Thyroid gland (tissue), 4 donors: ENCODE results near the gene TNFAIP8L3. TPM values are rescaled to one million over a fixed set of nuclear protein-coding genes. Genes with fewer than 3 reads are reported as not detected.

Source experiments
- DNase-seq, 2 donors: peaks; one replicate each; pipeline ENCODE4 v3.0.0-alpha.2; 2019
- H3K27ac ChIP-seq, 3 donors: fragments of 200-600 bp; sonication (generic); 1 replicate in 2 of 3; 2 replicates in 1 of 3; pipeline ENCODE4 v1.5.1; 2016 to 2019; ENCODE audit warnings: mild to moderate bottlenecking in 1 of 3, moderate library complexity in 1 of 3
- H3K27me3 ChIP-seq: fragments of 200-600 bp; sonication (generic); one replicate; pipeline ENCODE4 v1.5.1; 2019
- H3K36me3 ChIP-seq, 2 donors: fragments of 200-600 bp; sonication (generic); one replicate each; pipeline ENCODE4 v1.5.1; 2016 to 2019
- H3K4me1 ChIP-seq, 2 donors: fragments of 200-600 bp; sonication (generic); one replicate each; pipeline ENCODE4 v1.5.1; 2017 to 2019
- H3K4me3 ChIP-seq, 3 donors: fragments of 200-600 bp; sonication (generic); replicated peaks in 1 of 3; 1 replicate in 2 of 3; 2 replicates in 1 of 3; pipeline ENCODE4 v1.5.1; 2016; ENCODE audit warnings: mild to moderate bottlenecking in 1 of 3
- H3K9me3 ChIP-seq: fragments of 200-600 bp; sonication (generic); one replicate; pipeline ENCODE4 v1.5.1; 2017
- CTCF ChIP-seq, 6 experiments: fragments of 200-600 bp in 3 of 6; fragments of 450-650 bp in 3 of 6; sonication (generic) in 3 of 6; IDR thresholded peaks; one replicate each; pipeline ENCODE4 v1.5.1; 2016 to 2019; ENCODE audit warnings: antibody characterized with exemption in 6 of 6, mild to moderate bottlenecking in 2 of 6, inconsistent platforms in 1 of 6, moderate library complexity in 1 of 6
- POLR2A ChIP-seq, 2 donors: fragments of 450-650 bp; IDR thresholded peaks; one replicate each; pipeline ENCODE4 v1.6.1; 2017; ENCODE audit warnings: antibody characterized with exemption in 2 of 2, mild to moderate bottlenecking in 2 of 2, moderate library complexity in 1 of 2
- WGBS, 2 donors: methylation state at CpG; one replicate each; pipeline ENCODE4 v1.1.5; 2017; 5-methylcytosine and 5-hydroxymethylcytosine counted together
- intact Hi-C: fragments of 100-400 bp; cut with DNase I; formaldehyde crosslinking; loops from one replicate; pipeline ENCODE4 v1.15.1; 2023
- total RNA-seq, 4 donors: library from RNA; depleted of rRNA; stranded (reverse); fragments of >200 nt; gene quantifications; one replicate each; pipeline ENCODE4 v1.2.3, GENCODE V29; 2016

Gene TNFAIP8L3
- total RNA-seq, 4 donors from 2014 or later, result 3.1 to 20.7 (median 7.6) TPM

GRCh38 chr15:51085764-51086163, 8.9 kb downstream of the TNFAIP8L3 start:
- DNase-seq, result no peak
- 98% methylated on average over 1 of the region's 1 CpG for WGBS, 2 donors
- no peak for TF ChIP-seq CTCF (IDR thresholded peaks at IDR 0.05)
- TF ChIP-seq POLR2A (IDR thresholded peaks at IDR 0.05), result no peak
- Histone ChIP-seq H3K27ac (no peak overlapping the region), H3K4me1 (no peaks in the 10 kb centered on the region), H3K9me3 (no peaks in the 10 kb centered on the region), H3K4me3 (no peak overlapping the region), H3K27me3 (no peaks in the 10 kb centered on the region), H3K36me3 (no peaks in the 10 kb centered on the region)
- intact Hi-C loops, result no loop called here

DNA sequence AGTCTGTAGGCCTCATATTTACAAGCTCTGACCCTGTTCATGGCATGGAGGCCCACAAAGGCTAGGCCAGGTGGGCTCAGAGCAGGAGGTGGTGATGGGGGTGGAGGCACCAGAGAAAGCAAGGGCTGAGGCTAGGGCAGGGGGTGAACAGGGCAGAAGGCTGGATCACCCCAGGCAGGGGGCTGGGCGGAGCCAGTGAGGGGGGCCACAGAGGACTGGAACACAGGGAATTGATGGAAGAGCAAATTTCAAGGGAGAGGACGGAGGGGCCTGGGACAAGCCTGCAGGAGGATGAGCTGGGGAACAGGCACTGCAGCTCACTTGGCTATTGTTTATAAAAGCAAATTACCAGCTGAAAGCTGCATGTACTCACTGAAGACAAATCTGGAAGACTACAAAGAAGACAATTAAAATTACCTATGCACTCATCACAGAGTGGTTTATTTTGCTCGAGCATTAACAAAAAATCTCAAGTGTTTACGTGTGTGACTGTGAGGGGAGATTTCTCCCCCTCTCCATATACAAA, 11.0 kb downstream of the TNFAIP8L3 start:
- H3K36me3 ChIP-seq, result no peaks in the 10 kb centered on the region
- intact Hi-C loops, result no loop called here
- H3K9me3 ChIP-seq, result no peaks in the 10 kb centered on the region
- no peaks in the 10 kb centered on the region for H3K4me1 ChIP-seq
- DNase-seq, result no peak
- TF ChIP-seq POLR2A (IDR thresholded peaks at IDR 0.05) (no peak), CTCF (IDR thresholded peaks at IDR 0.05) (no peak)
- no peak overlapping the region for H3K4me3 ChIP-seq
- H3K27ac ChIP-seq, result no peak overlapping the region
- H3K27me3 ChIP-seq, result no peaks in the 10 kb centered on the region
- 87 to 89% methylated on average over 4 of the region's 4 CpGs for WGBS, 2 donors

DNA sequence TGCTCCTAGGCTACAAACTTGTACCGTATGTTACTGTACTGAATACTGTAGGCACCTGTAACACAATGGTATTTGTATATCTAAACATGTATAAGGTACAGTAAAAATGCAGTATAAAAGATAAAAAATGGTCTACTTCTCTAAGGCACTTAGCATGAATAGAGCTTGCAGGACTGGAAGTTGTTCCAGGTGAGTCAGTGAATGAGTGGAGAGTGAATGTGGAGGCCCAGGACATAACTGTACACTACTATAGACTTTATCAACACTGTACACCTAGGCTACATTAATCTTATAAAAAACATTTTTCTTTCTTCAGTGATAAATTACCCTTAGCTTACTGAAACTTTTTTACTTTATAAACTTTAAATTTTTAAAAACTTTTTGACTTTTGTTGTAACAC, 12.5 kb downstream of the TNFAIP8L3 start:
- no peaks in the 10 kb centered on the region for H3K4me1 ChIP-seq
- DNase-seq, result no peak
- intact Hi-C loops, result no loop called here
- H3K9me3 ChIP-seq, result no peaks in the 10 kb centered on the region
- H3K36me3 ChIP-seq, result no peaks in the 10 kb centered on the region
- 100% methylated on average over 1 of the region's 1 CpG for WGBS, 2 donors
- H3K4me3 ChIP-seq, result no peak overlapping the region
- no peak for TF ChIP-seq CTCF (IDR thresholded peaks at IDR 0.05)
- no peak for TF ChIP-seq POLR2A (IDR thresholded peaks at IDR 0.05)
- no peak overlapping the region for H3K27ac ChIP-seq
- H3K27me3 ChIP-seq, result no peaks in the 10 kb centered on the region

DNA sequence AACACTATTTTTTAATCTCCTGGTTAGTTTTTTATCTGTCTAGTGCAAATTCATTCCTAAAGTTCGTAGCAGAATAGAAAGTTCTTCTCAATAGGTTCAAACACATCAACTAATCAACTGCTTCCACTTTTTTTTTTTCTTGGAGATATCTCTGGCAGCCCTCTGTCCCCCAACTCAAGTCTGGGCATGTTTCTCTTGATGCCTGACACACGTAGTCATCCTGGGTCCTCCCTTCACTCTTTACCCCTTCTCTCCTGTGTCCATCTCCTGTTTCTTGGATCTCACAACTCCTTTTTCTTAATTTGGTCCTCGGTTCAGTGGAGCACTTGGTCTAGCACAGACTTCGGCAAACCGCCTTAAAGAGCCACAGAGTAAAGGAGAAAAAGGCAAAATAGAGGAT, 14.4 kb downstream of the TNFAIP8L3 start:
- intact Hi-C loops, result no loop called here
- H3K4me3 ChIP-seq, result no peak overlapping the region
- WGBS, 2 donors, result 88 to 92% methylated on average over 5 of the region's 5 CpGs
- no peak overlapping the region for H3K27ac ChIP-seq
- DNase-seq, result no peak
- no peaks in the 10 kb centered on the region for H3K9me3 ChIP-seq
- H3K27me3 ChIP-seq, result no peaks in the 10 kb centered on the region
- no peaks in the 10 kb centered on the region for H3K36me3 ChIP-seq
- TF ChIP-seq POLR2A (IDR thresholded peaks at IDR 0.05) (no peak), CTCF (IDR thresholded peaks at IDR 0.05) (no peak)
- no peaks in the 10 kb centered on the region for H3K4me1 ChIP-seq

- intact Hi-C loops, result no loop called here
- H3K36me3 ChIP-seq, result no peaks in the 10 kb centered on the region
- no peak overlapping the region for H3K27ac ChIP-seq
- no peaks in the 10 kb centered on the region for H3K4me1 ChIP-seq
- no peaks in the 10 kb centered on the region for H3K27me3 ChIP-seq
- TF ChIP-seq POLR2A (IDR thresholded peaks at IDR 0.05), result no peak
- TF ChIP-seq CTCF (IDR thresholded peaks at IDR 0.05), result no peak
- DNase-seq, result no peak
- H3K4me3 ChIP-seq, result no peak overlapping the region
- no peaks in the 10 kb centered on the region for H3K9me3 ChIP-seq
These were observed 15.5 kb downstream of the TNFAIP8L3 start for GRCh38 chr15:51079226-51079625.
